SIG-M5 treated with dmso at 0.1 percent for 504 hours (cell line): ENCODE data around the gene RAB12.
A peak's percentile ranks its signal among the peaks of the same experiment; 100 is the strongest.
"Not testable (repeated sequence)": the region's sequence is repeated elsewhere in the genome, so short reads cannot be mapped to it uniquely, and the experiment has no call there.

Source experiments
- DNase-seq: peaks from one replicate; lab custom pipeline; 2025; ENCODE audit not compliant: unreplicated experiment; lab: John Stamatoyannopoulos, UW

The RAB12 gene

GRCh38 chr18:8643326-8643878 is 34.2 kb downstream of the RAB12 start:
- DNase-seq, result no peak

GRCh38 chr18:8647359-8647758 is 38.1 kb downstream of the RAB12 start:
- DNase-seq, result not testable (repeated sequence)

GRCh38 chr18:8651478-8652261 is 42.4 kb downstream of the RAB12 start:
- DNase-seq, result not testable (repeated sequence)

- DNase-seq, result peak; percentile 18
Measured at GRCh38 chr18:8654503-8655451, 45.5 kb downstream of the RAB12 start.

GRCh38 chr18:8656232-8656631 is 47.0 kb downstream of the RAB12 start:
- no peak for DNase-seq

- DNase-seq, result no peak
Measured at GRCh38 chr18:8657050-8657820, 48.0 kb downstream of the RAB12 start.

- DNase-seq, result no peak
Measured at GRCh38 chr18:8657873-8658470, 48.7 kb downstream of the RAB12 start.

- no peak for DNase-seq
Measured at GRCh38 chr18:8658858-8659485, 49.7 kb downstream of the RAB12 start.

GRCh38 chr18:8659609-8660242 is 50.5 kb downstream of the RAB12 start:
- DNase-seq, result no peak

GRCh38 chr18:8660316-8660715 is 51.1 kb downstream of the RAB12 start:
- DNase-seq, result no peak

GRCh38 chr18:8661754-8662559 is 52.7 kb downstream of the RAB12 start:
- DNase-seq, result no peak

- DNase-seq, result no peak
Measured at GRCh38 chr18:8662560-8663255, 53.5 kb downstream of the RAB12 start.

GRCh38 chr18:8667846-8668245 is 58.6 kb downstream of the RAB12 start:
- no peak for DNase-seq

- DNase-seq, result no peak
Measured at GRCh38 chr18:8668381-8668780, 59.1 kb downstream of the RAB12 start.

GRCh38 chr18:8669571-8669970 is 60.3 kb downstream of the RAB12 start:
- DNase-seq, result no peak

GRCh38 chr18:8673256-8674209 is 64.3 kb downstream of the RAB12 start:
- no peak for DNase-seq

- no peak for DNase-seq
Measured at GRCh38 chr18:8675057-8675456, 65.8 kb downstream of the RAB12 start.
